ENCODE data around the gene GAPT.
"Not testable (repeated sequence)": the region's sequence is repeated elsewhere in the genome, so short reads cannot be mapped to it uniquely, and the experiment has no call there.

GAPT gene

DNA sequence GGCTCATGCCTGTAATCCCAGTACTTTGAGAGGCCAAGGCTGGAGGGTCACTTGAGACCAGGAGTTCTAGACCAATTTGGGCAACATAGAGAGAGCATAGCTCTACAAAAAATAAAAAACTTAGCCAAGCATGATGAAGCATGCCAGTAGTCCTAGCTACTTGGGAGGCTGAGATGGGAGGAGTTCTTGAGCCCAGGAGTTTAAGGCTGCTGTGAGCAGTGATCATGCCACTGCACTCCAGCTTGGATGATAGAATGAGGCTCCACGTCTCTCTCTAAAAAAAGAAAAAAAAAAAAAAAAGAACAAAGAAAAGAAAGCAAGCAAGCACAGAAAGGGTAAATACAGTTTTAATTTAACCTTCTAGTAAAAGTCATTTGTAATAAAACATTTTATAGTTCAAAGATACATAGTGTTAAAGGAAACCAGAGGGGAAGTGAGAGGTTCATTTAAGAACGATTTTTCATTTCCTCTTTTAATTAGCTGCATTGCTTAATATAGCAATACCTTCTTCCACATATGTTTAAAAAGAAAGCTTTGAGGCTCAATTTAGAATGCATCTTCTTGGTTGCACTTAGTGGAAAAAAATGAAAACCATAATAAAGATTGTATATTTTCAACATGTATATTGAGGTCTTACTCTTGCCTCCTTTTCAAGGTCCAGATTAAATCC is 14.9 kb downstream of the GAPT start:
- no peak for DNase-seq

DNA sequence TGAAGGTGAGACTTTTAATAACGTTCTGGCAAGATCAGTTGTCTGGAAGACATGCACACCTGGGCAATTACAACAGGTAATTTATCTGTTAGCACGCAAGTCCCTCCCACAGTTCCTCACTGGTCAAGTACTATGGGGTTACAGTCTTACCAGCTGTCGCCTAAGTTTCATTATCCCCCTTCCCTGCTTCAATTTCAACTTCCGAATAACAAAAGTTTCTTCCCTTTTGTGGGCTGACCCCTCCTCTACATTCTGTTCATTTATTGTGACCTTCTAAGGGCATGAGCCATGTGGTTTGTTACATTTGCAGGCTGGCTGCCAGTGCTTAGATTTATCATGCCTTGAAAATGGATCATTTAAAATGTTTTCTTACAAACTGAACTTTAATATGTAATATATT is 16.5 kb downstream of the GAPT start:
- no peak for DNase-seq

DNA sequence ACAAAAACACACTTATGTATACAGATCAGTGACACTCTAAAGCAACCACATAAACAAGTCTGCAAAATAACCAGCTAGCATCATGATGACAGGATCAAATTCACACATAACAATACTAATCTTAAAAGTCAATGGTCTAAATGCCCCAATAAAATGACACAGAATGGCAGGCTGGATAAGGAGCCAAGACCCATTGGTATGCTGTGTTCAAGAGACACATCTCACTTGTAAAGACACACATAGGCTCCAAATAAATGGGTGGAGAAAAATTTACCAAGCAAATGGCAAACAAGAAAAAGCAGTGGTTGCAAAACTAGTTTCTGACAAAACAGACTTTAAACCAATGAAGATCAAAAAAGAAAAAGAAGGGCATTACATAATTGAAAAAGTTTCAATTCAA is 26.0 kb downstream of the GAPT start:
- no peak for DNase-seq

DNA sequence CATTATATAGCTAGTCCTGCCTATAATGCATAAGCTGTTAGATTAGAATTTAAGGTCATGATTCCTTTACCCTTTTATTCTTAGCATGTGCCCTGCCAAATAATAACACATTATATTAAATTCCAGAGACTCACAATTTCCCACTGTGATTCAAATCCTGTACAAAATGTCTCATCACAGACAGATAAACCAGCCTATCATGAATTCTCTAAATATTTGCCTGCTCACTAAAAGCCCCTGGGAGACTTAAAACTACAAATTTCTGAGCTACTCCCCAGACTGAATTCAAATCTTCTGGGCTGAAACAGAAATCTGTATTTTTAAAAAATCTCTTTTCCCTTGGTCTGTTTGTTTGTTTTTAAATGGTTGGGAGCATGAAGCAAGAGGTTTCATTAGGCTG is 32.7 kb downstream of the GAPT start:
- DNase-seq = no peak

DNA sequence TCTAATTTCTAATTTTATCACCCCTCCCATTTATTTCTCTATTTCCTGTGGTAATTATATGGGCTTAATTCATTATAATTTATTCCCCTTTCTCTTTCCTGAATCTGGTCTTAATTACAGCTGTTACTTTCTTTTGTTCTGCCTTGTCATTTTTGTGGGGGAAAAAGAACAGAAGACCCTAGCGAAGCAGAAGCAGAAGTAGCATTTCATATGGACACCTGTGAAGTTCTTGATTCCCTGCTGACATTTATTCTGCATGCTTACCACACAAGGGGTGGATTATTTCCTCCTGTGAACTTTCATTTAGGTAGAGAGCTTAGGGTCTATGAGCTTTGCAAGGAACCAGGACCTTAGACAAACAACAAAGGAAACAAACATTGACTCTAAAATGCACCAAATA is 33.3 kb downstream of the GAPT start:
- no peak for DNase-seq

DNA sequence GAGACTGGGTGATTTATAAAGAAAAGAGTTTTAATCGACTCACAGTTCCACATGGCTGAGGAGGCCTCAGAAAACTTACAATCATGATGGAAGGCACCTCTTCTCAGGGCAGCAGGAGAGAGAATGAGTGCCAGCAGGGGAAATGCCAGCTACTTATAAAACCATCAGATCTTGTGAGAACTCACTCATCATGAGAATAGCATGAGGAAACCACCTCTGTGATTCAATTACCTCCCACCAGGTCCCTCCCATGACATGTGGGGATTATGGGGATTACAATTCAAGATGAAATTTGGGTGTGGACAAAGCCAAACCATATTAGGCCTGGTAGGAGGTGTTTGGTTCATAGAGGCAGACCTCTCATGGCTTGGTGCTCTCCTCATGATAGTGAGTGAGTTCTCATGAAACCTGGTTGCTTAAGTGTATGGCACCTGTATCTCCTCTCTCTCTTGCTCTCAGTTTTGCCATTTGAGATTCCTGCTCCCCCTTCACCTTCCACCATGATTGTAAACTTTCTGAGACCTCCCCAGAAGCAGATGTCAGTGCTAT is 39.8 kb downstream of the GAPT start:
- no peak for DNase-seq

DNA sequence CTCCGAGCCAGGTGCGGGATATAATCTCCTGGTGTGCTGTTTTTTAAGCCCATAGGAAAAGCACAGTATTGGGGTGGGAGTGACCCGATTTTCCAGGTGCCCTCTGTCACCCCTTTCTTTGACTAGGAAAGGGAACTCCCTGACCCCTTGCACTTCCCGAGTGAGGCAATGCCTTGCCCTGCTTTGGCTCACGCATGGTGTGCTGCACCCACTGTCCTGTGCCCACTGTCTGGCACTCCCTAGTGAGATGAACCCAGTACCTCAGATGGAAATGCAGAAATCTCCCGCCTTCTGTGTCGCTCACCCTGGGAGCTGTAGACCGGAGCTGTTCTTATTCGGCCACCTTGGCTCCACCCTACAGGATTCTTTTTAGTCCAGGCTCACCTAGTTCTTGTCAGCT is 50.7 kb downstream of the GAPT start:
- DNase-seq = not testable (repeated sequence)

DNA sequence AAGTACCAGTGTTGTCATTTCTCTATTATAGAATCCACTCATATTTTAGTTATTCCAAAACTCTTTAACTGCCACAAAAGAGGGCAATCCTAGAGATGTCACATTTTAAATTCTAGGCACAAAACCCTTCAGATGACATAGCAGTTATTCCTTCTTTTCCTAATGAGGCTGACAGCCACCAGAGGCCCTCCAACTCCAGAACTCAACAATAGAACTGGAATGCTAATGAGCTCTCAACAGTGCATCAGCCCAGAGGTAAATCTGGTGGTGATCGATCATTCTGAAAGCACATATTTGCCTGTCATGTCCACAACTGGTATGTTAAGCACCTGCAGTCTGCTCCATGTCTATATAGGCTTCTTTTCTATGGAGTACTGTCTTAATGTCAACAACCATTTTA is 51.5 kb downstream of the GAPT start:
- DNase-seq = no peak

DNA sequence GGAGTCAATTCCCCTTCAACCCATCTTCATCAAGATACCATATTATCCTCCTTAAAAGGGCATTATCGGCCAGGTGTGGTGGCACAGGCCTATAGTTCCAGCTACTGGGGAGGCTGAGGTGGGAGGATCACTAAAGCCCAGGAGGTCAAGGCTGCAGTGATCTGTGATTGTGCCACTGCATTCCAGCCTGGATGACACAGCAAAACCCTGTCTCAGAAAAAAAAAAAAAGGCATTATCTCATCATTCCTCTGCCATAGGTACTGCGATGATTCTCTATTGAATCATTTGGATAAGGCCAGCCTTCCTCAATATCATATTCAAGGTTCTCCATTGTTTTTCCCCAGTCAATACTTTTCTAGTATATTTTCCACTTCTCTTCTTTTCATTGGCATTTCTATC is 52.5 kb downstream of the GAPT start:
- DNase-seq = no peak

DNA sequence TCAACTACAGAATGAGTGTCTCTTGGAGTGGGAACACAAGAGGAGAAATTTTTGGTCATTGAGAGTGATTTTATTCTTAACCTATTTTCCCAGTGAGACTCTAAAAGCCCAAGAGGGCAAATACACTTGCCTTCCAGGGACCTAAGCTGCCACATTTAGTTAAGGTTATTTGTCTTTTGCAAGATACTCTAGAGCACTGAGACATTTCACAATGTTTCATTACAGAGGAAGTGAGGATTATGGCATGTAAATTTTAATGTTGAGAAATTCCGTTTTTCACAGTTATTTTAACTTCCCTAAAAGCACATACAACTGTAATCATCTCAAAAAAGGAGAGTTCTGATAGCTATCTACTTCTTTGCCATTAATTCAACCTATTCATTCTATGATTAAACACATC is 53.0 kb downstream of the GAPT start:
- no peak for DNase-seq

DNA sequence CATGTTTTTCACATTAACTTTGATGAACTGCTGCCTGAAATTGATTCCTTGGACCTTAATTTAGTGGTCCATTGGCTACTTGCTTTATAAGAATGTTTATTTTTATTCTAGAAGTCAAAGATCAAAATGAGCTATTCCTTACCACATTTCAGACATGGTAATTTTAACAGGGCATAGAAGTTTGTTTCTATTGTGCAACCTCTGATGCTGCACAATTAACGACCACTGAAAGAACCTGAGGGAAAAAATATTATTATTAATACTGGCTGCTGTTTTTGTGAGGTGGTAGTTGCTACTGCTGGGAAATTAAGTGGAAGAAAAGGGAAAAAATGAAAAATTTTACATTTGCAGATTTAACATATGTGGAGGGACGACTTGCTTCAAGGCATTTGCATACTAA is 53.7 kb downstream of the GAPT start:
- no peak for DNase-seq

DNA sequence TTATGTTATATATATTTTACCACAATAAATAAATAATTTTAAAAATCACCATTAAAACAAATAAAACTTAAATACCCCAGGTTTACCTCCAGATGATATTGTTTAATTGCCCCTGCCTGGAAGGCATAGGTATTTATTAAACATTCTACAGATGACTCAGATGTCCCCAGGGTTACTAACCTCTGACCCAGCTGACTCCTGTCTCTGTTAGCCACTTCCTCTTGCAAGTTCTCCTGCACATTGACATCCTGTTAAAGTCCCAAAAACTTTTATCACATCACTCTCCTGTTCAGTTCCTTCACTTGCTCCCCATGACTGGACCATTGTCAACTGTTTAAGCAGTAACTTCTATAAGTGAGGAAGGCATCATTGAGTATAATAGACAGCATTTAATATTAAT is 54.7 kb downstream of the GAPT start:
- DNase-seq = no peak

All from HCEC 1CT (cell line).